Activated CD8-positive, alpha-beta T cell treated with anti-CD3 and anti-CD28 coated beads, Interleukin-2, amount 10 ng/mL, durations not matched to agents 7 days and 5 days (primary cell): Measurements from ENCODE around the gene PCNP. TPM values are rescaled to one million over a fixed set of nuclear protein-coding genes. Genes with fewer than 3 reads are reported as not detected.

Source experiments
- total RNA-seq, 2 experiments: library from RNA; stranded (reverse); gene quantifications; one replicate each; pipeline ENCODE4 v1.2.3, GENCODE V29; 2021

PCNP gene
- total RNA-seq, 2 experiments from 2014 or later, result 180 to 181 TPM

Other genes with a start within 250 kb of the PCNP start
- 10 to 100 TPM; 20.6 to 20.9 TPM for gene SENP7, start 61.0 kb upstream of the PCNP start, total RNA-seq
- 10 to 100 TPM; 25.0 to 26.8 TPM for gene TRMT10C, start 12.3 kb upstream of the PCNP start, total RNA-seq
- 10 to 100 TPM; 30.7 to 33.6 TPM for gene ZBTB11, start 103.0 kb downstream of the PCNP start, total RNA-seq
- 100 to 1,000 TPM; 948 to 978 TPM for gene RPL24, start 112.5 kb downstream of the PCNP start, total RNA-seq
- 10 to 100 TPM; 23.3 to 26.2 TPM for gene CEP97, start 150.4 kb downstream of the PCNP start, total RNA-seq
- 10 to 100 TPM; 25.7 to 29.5 TPM for gene NXPE3, start 205.0 kb downstream of the PCNP start, total RNA-seq